NCI-H526 treated with DMSO at 0.1 percent for 48 hours (cell line): ENCODE results near the gene ADAMTS9.

Experiments
- DNase-seq: peaks from one replicate; lab custom pipeline; 2025; lab: John Stamatoyannopoulos, UW

The ADAMTS9 gene

GRCh38 chr3:64489361-64490044, 198.3 kb downstream of the ADAMTS9 start:
- DNase-seq, result peak; percentile 73

GRCh38 chr3:64488939-64489338, 198.9 kb downstream of the ADAMTS9 start:
- DNase-seq, result no peak

- DNase-seq, result peak; percentile 54
Measured at GRCh38 chr3:64484289-64484992, 203.4 kb downstream of the ADAMTS9 start.

- DNase-seq, result no peak
Measured at GRCh38 chr3:64483467-64483866, 204.3 kb downstream of the ADAMTS9 start.

GRCh38 chr3:64475037-64475436, 212.8 kb downstream of the ADAMTS9 start:
- DNase-seq, result no peak

GRCh38 chr3:64473466-64473865, 214.3 kb downstream of the ADAMTS9 start:
- no peak for DNase-seq

- DNase-seq, result no peak
Measured at GRCh38 chr3:64470436-64470835, 217.4 kb downstream of the ADAMTS9 start.

GRCh38 chr3:64467255-64467944, 220.4 kb downstream of the ADAMTS9 start:
- no peak for DNase-seq
